ENCODE measurements around the gene NAV1.

DNA sequence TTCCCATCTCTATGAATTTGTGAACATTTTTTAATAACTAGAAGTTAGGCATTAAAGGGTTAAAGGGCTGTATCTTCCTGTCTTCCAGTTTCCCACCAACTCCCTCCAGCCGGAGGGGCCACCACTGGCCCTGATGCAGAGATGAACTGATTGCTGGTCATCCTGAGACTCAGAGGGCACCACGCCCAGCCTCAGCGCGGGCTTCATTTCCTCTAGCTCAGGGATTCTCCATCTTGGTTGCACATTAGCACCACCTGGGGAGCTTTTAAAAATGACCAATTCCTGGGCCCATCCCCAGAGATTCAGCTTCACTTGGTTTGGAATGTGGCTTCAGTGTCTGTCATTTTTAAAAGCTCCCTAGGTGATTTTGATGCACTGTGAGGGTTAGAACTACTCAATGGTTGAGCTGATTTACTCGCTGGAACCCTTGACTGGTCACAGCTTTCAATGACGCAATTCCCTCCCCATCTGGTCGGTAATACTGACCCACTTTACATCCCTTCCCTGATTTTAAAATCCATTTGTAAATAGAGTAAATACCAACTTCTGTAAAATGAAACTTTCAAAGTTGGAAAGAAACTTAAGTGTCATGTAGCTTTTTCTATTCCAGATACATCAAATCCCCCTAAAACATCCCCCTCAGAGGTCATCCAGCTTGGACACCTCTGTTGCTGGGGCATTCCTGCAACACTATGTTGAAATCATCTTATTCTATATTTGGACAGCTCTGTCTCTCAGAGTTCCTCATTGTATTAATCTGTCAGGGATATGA is 5.1 kb downstream of the NAV1 start:
- TF ChIP-seq, protein P1, sequence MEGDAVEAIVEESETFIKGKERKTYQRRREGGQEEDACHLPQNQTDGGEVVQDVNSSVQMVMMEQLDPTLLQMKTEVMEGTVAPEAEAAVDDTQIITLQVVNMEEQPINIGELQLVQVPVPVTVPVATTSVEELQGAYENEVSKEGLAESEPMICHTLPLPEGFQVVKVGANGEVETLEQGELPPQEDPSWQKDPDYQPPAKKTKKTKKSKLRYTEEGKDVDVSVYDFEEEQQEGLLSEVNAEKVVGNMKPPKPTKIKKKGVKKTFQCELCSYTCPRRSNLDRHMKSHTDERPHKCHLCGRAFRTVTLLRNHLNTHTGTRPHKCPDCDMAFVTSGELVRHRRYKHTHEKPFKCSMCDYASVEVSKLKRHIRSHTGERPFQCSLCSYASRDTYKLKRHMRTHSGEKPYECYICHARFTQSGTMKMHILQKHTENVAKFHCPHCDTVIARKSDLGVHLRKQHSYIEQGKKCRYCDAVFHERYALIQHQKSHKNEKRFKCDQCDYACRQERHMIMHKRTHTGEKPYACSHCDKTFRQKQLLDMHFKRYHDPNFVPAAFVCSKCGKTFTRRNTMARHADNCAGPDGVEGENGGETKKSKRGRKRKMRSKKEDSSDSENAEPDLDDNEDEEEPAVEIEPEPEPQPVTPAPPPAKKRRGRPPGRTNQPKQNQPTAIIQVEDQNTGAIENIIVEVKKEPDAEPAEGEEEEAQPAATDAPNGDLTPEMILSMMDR (IDR thresholded peaks at IDR 0.05; ENCODE audit: low read length): no peak
- no peak for TF ChIP-seq EZH2 (optimal IDR thresholded peaks at IDR 0.05; ENCODE audit: low read depth, low read length)
